Keratinocyte (primary cell): Measurements from ENCODE around the gene AP1S3. TPM values are rescaled to one million over a fixed set of nuclear protein-coding genes. Genes with fewer than 3 reads are reported as not detected.

Source experiments
- DNase-seq: peaks from one replicate; pipeline ENCODE4 v3.0.0-alpha.2; 2011; ENCODE audit warnings: low read depth, missing footprints, low spot score
- FAIRE-seq: peaks from 2 replicates; lab custom pipeline; 2011; peaks lifted over from hg19 to GRCh38; lab: Jason Lieb, UNC
- H2AFZ ChIP-seq: 2 replicates; pipeline ENCODE4 v1.6.0; 2012; ENCODE audit warnings: low read length, control low read depth, inconsistent platforms; ENCODE audit not compliant: control insufficient read depth
- H3K27ac ChIP-seq: 2 replicates; pipeline ENCODE4 v1.5.1; 2011; ENCODE audit warnings: low read length; ENCODE audit not compliant: control insufficient read depth, insufficient read depth
- H3K27me3 ChIP-seq: 3 replicates; pipeline ENCODE4 v1.6.0; 2011; ENCODE audit warnings: low read length; ENCODE audit not compliant: control insufficient read depth, insufficient read depth; ENCODE audit errors: extremely low read depth
- H3K36me3 ChIP-seq, 2 experiments: 2 replicates in 1 of 2; 3 replicates in 1 of 2; pipeline ENCODE4 v1.5.1; 2011; ENCODE audit warnings: low read length in 2 of 2, mild to moderate bottlenecking in 1 of 2; ENCODE audit not compliant: control insufficient read depth in 2 of 2, insufficient read depth in 2 of 2; ENCODE audit errors: extremely low read depth in 1 of 2
- H3K4me1 ChIP-seq: 3 replicates; pipeline ENCODE4 v1.5.1; 2011; ENCODE audit warnings: low read length; ENCODE audit not compliant: control insufficient read depth, insufficient read depth; ENCODE audit errors: extremely low read depth
- H3K4me2 ChIP-seq: 3 replicates; pipeline ENCODE4 v1.6.0; 2011; ENCODE audit warnings: low read depth, low read length; ENCODE audit not compliant: control insufficient read depth, insufficient read depth; ENCODE audit errors: extremely low read depth
- H3K4me3 ChIP-seq, 3 experiments: fragments of 200-600 bp in 1 of 3; sonication (generic) in 1 of 3; 2 replicates in 2 of 3; 3 replicates in 1 of 3; pipeline ENCODE4 v1.5.1; 2011 to 2016; ENCODE audit warnings: low read length in 3 of 3, mild to moderate bottlenecking in 3 of 3, control low read depth in 2 of 3, inconsistent platforms in 1 of 3, low read depth in 1 of 3, mixed read lengths in 1 of 3, mixed run types in 1 of 3, moderate library complexity in 1 of 3; ENCODE audit not compliant: control insufficient read depth in 2 of 3, insufficient read depth in 2 of 3; ENCODE audit errors: extremely low read depth in 1 of 3
- H3K79me2 ChIP-seq: 2 replicates; pipeline ENCODE4 v1.6.0; 2012; ENCODE audit warnings: low read length; ENCODE audit not compliant: control insufficient read depth, insufficient read depth
- H3K9ac ChIP-seq: 3 replicates; pipeline ENCODE4 v1.6.0; 2011; ENCODE audit warnings: low read length; ENCODE audit not compliant: control insufficient read depth, insufficient read depth; ENCODE audit errors: extremely low read depth
- H3K9me1 ChIP-seq: 3 replicates; pipeline ENCODE4 v1.6.0; 2011; ENCODE audit warnings: low read length; ENCODE audit not compliant: control insufficient read depth, insufficient read depth; ENCODE audit errors: extremely low read depth
- H3K9me3 ChIP-seq: 2 replicates; pipeline ENCODE4 v1.5.1; 2012; ENCODE audit warnings: low read depth, low read length; ENCODE audit not compliant: control insufficient read depth
- H4K20me1 ChIP-seq: 3 replicates; pipeline ENCODE4 v1.6.0; 2011; ENCODE audit warnings: low read length; ENCODE audit not compliant: control insufficient read depth, insufficient read depth; ENCODE audit errors: extremely low read depth
- EZH2 ChIP-seq: IDR thresholded peaks from one replicate; pipeline ENCODE4 v1.6.1; 2012; ENCODE audit warnings: inconsistent platforms, mild to moderate bottlenecking, low read length, moderate library complexity
- dilution Hi-C: fragments of 300-500 bp; cut with MboI; formaldehyde crosslinking; loops from one replicate; pipeline ENCODE4 v1.7.0; 2020; ENCODE audit warnings: low sequenced_read_pairs; ENCODE audit not compliant: extremely low pct_ligation_motif_present
- polyA plus RNA-seq, 5 experiments: library from polyadenylated mRNA; depleted of rRNA in 3 of 5; stranded (reverse) in 3 of 5; stranded (forward) in 1 of 5; unstranded in 1 of 5; fragments of >200 nt; gene quantifications; 1 replicate in 1 of 5; 2 replicates in 3 of 5; 3 replicates in 1 of 5; pipeline versions ENCODE4 v1.2.1 to v1.2.3, GENCODE V29; 2011 to 2012; ENCODE audit warnings: missing spikeins in 2 of 5, low read depth in 1 of 5, low replicate concordance in 1 of 5
- TF ChIP-seq, protein P1 (sequence below), 3 experiments: IDR thresholded peaks in 1 of 3; conservative IDR thresholded peaks in 1 of 3; optimal IDR thresholded peaks in 1 of 3; 2 replicates in 2 of 3; 3 replicates in 1 of 3; pipeline versions ENCODE3 to v1.5.1; 2011; ENCODE audit warnings: low read length in 3 of 3, mild to moderate bottlenecking in 3 of 3, moderate library complexity in 2 of 3, control low read depth in 1 of 3, inconsistent platforms in 1 of 3; ENCODE audit not compliant: insufficient read depth in 2 of 3; ENCODE audit errors: extremely low read depth in 1 of 3

The AP1S3 gene
- polyA plus RNA-seq, 1 donor (not counting 4 experiments of a cell fraction or from before 2014, with no cell fraction given): 33.7 TPM

DNA sequence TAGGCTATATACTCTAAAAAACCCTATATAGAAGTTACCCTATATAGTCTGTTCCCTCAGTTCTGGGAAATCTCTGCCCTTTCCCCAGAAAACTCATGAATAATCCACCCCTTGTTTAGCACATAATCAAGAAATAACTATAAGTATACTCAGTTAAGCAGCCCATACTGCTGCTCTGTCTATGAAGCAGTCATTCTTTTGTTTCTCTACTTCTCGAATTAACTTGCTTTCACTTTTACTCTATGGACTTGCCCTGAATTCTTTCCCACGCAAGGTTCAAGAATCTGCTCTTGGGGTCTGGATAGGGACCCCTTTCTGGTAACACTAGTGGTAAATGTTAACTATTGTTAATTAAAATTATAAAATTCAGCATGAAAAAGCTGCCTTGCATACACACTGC, 17.4 kb upstream of the AP1S3 start:
- FAIRE-seq (no peak), DNase-seq (no peak)
- Histone ChIP-seq H3K4me3 (no peak overlapping the region), H3K4me1 (no peaks in the 10 kb centered on the region), H4K20me1 (no peaks in the 10 kb centered on the region), H3K79me2 (no peaks in the 10 kb centered on the region), H3K4me2 (no peak overlapping the region), H3K9me1 (no peaks in the 10 kb centered on the region), H3K9ac (no peak overlapping the region), H3K27ac (no peak overlapping the region), H2AFZ (no peak overlapping the region), H3K27me3 (no peaks in the 10 kb centered on the region), H3K36me3 (peaks cover 0 to 1% of the 10 kb centered on the region in 2 experiments), H3K9me3 (no peaks in the 10 kb centered on the region)
- TF ChIP-seq, protein P1, sequence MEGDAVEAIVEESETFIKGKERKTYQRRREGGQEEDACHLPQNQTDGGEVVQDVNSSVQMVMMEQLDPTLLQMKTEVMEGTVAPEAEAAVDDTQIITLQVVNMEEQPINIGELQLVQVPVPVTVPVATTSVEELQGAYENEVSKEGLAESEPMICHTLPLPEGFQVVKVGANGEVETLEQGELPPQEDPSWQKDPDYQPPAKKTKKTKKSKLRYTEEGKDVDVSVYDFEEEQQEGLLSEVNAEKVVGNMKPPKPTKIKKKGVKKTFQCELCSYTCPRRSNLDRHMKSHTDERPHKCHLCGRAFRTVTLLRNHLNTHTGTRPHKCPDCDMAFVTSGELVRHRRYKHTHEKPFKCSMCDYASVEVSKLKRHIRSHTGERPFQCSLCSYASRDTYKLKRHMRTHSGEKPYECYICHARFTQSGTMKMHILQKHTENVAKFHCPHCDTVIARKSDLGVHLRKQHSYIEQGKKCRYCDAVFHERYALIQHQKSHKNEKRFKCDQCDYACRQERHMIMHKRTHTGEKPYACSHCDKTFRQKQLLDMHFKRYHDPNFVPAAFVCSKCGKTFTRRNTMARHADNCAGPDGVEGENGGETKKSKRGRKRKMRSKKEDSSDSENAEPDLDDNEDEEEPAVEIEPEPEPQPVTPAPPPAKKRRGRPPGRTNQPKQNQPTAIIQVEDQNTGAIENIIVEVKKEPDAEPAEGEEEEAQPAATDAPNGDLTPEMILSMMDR (optimal IDR thresholded peaks at IDR 0.05 in 1 of 3, IDR thresholded peaks at IDR 0.05 in 1 of 3, conservative IDR thresholded peaks at IDR 0.05 in 1 of 3; ENCODE audit: extremely low read depth in 1 of 3, insufficient read depth in 2 of 3, low read length in 3 of 3): no peak
- no peak for TF ChIP-seq EZH2
- dilution Hi-C loops: no loop called here

GRCh38 chr2:223853425-223853837, 16.0 kb upstream of the AP1S3 start:
- H3K4me1 ChIP-seq: no peaks in the 10 kb centered on the region
- H3K79me2 ChIP-seq: no peaks in the 10 kb centered on the region
- FAIRE-seq (no peak), DNase-seq (no peak)
- H3K9me1 ChIP-seq: no peaks in the 10 kb centered on the region
- H4K20me1 ChIP-seq: no peaks in the 10 kb centered on the region
- no peak overlapping the region for H3K4me3 ChIP-seq
- no peaks in the 10 kb centered on the region for H3K27me3 ChIP-seq
- TF ChIP-seq, protein P1 (optimal IDR thresholded peaks at IDR 0.05 in 1 of 3, IDR thresholded peaks at IDR 0.05 in 1 of 3, conservative IDR thresholded peaks at IDR 0.05 in 1 of 3; ENCODE audit: extremely low read depth in 1 of 3, insufficient read depth in 2 of 3, low read length in 3 of 3): no peak
- TF ChIP-seq EZH2: no peak
- no peak overlapping the region for H3K4me2 ChIP-seq
- dilution Hi-C loops: no loop called here
- no peaks in the 10 kb centered on the region for H3K9me3 ChIP-seq
- peaks cover 0 to 1% of the 10 kb centered on the region in 2 experiments for H3K36me3 ChIP-seq
- no peak overlapping the region for H3K27ac ChIP-seq
- no peak overlapping the region for H2AFZ ChIP-seq
- no peak overlapping the region for H3K9ac ChIP-seq
